Sigmoid colon (tissue), 4 donors: ENCODE results near the gene LGI1.

ENCODE experiments used
- CTCF ChIP-seq, 4 experiments: fragments of 450-650 bp in 3 of 4; fragments of 200-600 bp in 1 of 4; IDR thresholded peaks; one replicate each; pipeline ENCODE4 v1.5.1; 2016 to 2019; ENCODE audit warnings: antibody characterized with exemption in 4 of 4, mild to moderate bottlenecking in 3 of 4, moderate library complexity in 2 of 4
- POLR2A ChIP-seq, 2 donors: fragments of 450-650 bp; IDR thresholded peaks; one replicate each; pipeline ENCODE4 v1.6.1; 2016; ENCODE audit warnings: antibody characterized with exemption in 2 of 2, mild to moderate bottlenecking in 2 of 2, moderate library complexity in 2 of 2
- POLR2AphosphoS5 ChIP-seq, 4 donors: sonication (generic); formaldehyde crosslinking; IDR thresholded peaks; one replicate each; pipeline ENCODE4 v1.6.1; 2017; ENCODE audit warnings: antibody characterized with exemption in 4 of 4

GRCh38 chr10:93820434-93820833, 62.7 kb downstream of the LGI1 start:
- TF ChIP-seq CTCF (IDR thresholded peaks at IDR 0.05) (no peak), POLR2A (IDR thresholded peaks at IDR 0.05) (no peak), POLR2AphosphoS5 (IDR thresholded peaks at IDR 0.05) (no peak)
